Neural progenitor cell (in vitro differentiated cells): Measurements from ENCODE around the gene RNF145.

Experiments used
- CTCF ChIP-seq: fragments of 200-600 bp; sonication (generic); IDR thresholded peaks from 2 replicates; pipeline ENCODE4 v1.5.1; 2017; ENCODE audit warnings: antibody characterized with exemption, mild to moderate bottlenecking
- EZH2 ChIP-seq: fragments of 200-600 bp; sonication (generic); IDR thresholded peaks from 2 replicates; pipeline ENCODE4 v1.6.1; 2017; ENCODE audit warnings: antibody characterized with exemption, mild to moderate bottlenecking, moderate library complexity
- EZH2phosphoT487 ChIP-seq: fragments of 200-600 bp; sonication (generic); IDR thresholded peaks from 2 replicates; pipeline ENCODE4 v1.6.1; 2017; ENCODE audit warnings: antibody characterized with exemption

- no peak for TF ChIP-seq CTCF
- no peak for TF ChIP-seq EZH2
- TF ChIP-seq EZH2phosphoT487: no peak
Measured at GRCh38 chr5:159220206-159220605, 10.9 kb upstream of the RNF145 start.
